Neural cell (in vitro differentiated cells): Measurements from ENCODE around the gene FAM174A. TPM values are rescaled to one million over a fixed set of nuclear protein-coding genes. Genes with fewer than 3 reads are reported as not detected.

Experiments used
- H2AFZ ChIP-seq: fragments of 200-600, 300-800 bp; sonication (generic), shearing (Covaris generic); 2 replicates; pipeline ENCODE4 v1.6.0; 2014; ENCODE audit warnings: low read depth, mild to moderate bottlenecking, antibody characterized with exemption, low read length, moderate library complexity
- H3F3A ChIP-seq: fragments of 200-600 bp; shearing (Covaris generic); 2 replicates; pipeline ENCODE4 v1.6.1; 2016; ENCODE audit warnings: mild to moderate bottlenecking, moderate library complexity, mixed read lengths, antibody characterized with exemption, low read length; ENCODE audit not compliant: insufficient read depth, poor library complexity, severe bottlenecking
- H3K27ac ChIP-seq: fragments of 200-600, 300-800 bp; sonication (generic), shearing (Covaris generic); 2 replicates; pipeline ENCODE4 v1.5.1; 2014; ENCODE audit warnings: mild to moderate bottlenecking, low read length, moderate library complexity
- H3K27me3 ChIP-seq: fragments of 300-800, 200-600 bp; sonication (generic), shearing (Covaris generic); 2 replicates; pipeline ENCODE4 v1.6.0; 2014; ENCODE audit warnings: mild to moderate bottlenecking, low read depth, low read length, moderate library complexity; ENCODE audit not compliant: insufficient read depth
- H3K36me3 ChIP-seq: fragments of 300-800, 200-600 bp; sonication (generic), shearing (Covaris generic); 2 replicates; pipeline ENCODE4 v1.5.1; 2014; ENCODE audit warnings: mild to moderate bottlenecking, antibody characterized with exemption, low read length, moderate library complexity; ENCODE audit not compliant: insufficient read depth
- H3K4me2 ChIP-seq: fragments of 300-800, 200-600 bp; sonication (generic), shearing (Covaris generic); 2 replicates; pipeline ENCODE4 v1.6.0; 2014; ENCODE audit warnings: mild to moderate bottlenecking, low read length
- H3K4me3 ChIP-seq: fragments of 300-800, 200-600 bp; sonication (generic), shearing (Covaris generic); 2 replicates; pipeline ENCODE4 v1.5.1; 2014; ENCODE audit warnings: mild to moderate bottlenecking, low read length, moderate library complexity
- H3K79me2 ChIP-seq: fragments of 200-600 bp; shearing (Covaris generic); replicated peaks from 2 replicates; pipeline ENCODE4 v1.6.0; 2014; ENCODE audit warnings: mild to moderate bottlenecking, low read length, moderate library complexity; ENCODE audit not compliant: insufficient read depth
- H3K9ac ChIP-seq: fragments of 300-800, 200-600 bp; sonication (generic), shearing (Covaris generic); 2 replicates; pipeline ENCODE4 v1.6.1; 2016; ENCODE audit warnings: mild to moderate bottlenecking, low read length, mixed read lengths
- H3K9me2 ChIP-seq: fragments of 200-600 bp; shearing (Covaris generic); 2 replicates; pipeline ENCODE4 v1.6.1; 2016; ENCODE audit warnings: mild to moderate bottlenecking, low read length, mixed read lengths; ENCODE audit not compliant: insufficient read depth
- H3K9me3 ChIP-seq: fragments of 200-600, 300-800 bp; sonication (generic), shearing (Covaris generic); 2 replicates; pipeline ENCODE4 v1.6.1; 2016; ENCODE audit warnings: mild to moderate bottlenecking, mixed run types, low read length, moderate library complexity, mixed read lengths
- H4K20me1 ChIP-seq: fragments of 200-600 bp; shearing (Covaris generic); 2 replicates; pipeline ENCODE4 v1.6.1; 2016; ENCODE audit warnings: mild to moderate bottlenecking, mixed run types; ENCODE audit not compliant: insufficient read depth
- EP300 ChIP-seq: fragments of 450-650 bp; conservative IDR thresholded peaks from 2 replicates; pipeline ENCODE4 v1.6.1; 2014; ENCODE audit warnings: antibody characterized with exemption, mild to moderate bottlenecking, moderate library complexity; ENCODE audit not compliant: poor library complexity, severe bottlenecking
- EZH2 ChIP-seq: fragments of 200-600, 300-800 bp; shearing (Covaris generic), sonication (generic); IDR thresholded peaks from 2 replicates; pipeline ENCODE4 v1.6.1; 2014; ENCODE audit warnings: antibody characterized with exemption, low read length, borderline replicate concordance, mild to moderate bottlenecking; ENCODE audit not compliant: insufficient read depth, poor library complexity, severe bottlenecking
- MXI1 ChIP-seq: fragments of 450-650 bp; conservative IDR thresholded peaks from 2 replicates; pipeline ENCODE4 v1.6.1; 2014; ENCODE audit warnings: antibody characterized with exemption, mild to moderate bottlenecking; ENCODE audit not compliant: poor library complexity, severe bottlenecking
- POLR2AphosphoS5 ChIP-seq: IDR thresholded peaks from 2 replicates; pipeline ENCODE4 v1.6.1; 2012
- RAD21 ChIP-seq: fragments of 450-650 bp; conservative IDR thresholded peaks from 2 replicates; pipeline ENCODE4 v1.6.1; 2014; ENCODE audit warnings: antibody characterized with exemption, mild to moderate bottlenecking, moderate library complexity
- SMC3 ChIP-seq: fragments of 450-650 bp; conservative IDR thresholded peaks from 2 replicates; pipeline ENCODE4 v1.6.1; 2014; ENCODE audit warnings: antibody characterized with exemption, mild to moderate bottlenecking, moderate library complexity; ENCODE audit not compliant: poor library complexity
- TAF1 ChIP-seq: IDR thresholded peaks from 2 replicates; pipeline ENCODE4 v1.6.1; 2012; ENCODE audit warnings: low read depth
- polyA plus RNA-seq: library from polyadenylated mRNA; depleted of rRNA; stranded (reverse); fragments of >200 nt; gene quantifications from 2 replicates; pipeline ENCODE4 v1.2.3, GENCODE V29; 2014
- TF ChIP-seq, protein P1 (sequence below): IDR thresholded peaks from 2 replicates; pipeline ENCODE4 v1.6.1; 2012; ENCODE audit warnings: borderline replicate concordance
- TF ChIP-seq, protein P2 (sequence below): fragments of 450-650 bp; IDR thresholded peaks from 2 replicates; pipeline ENCODE4 v1.5.1; 2014; ENCODE audit warnings: antibody characterized with exemption, mild to moderate bottlenecking, moderate library complexity; ENCODE audit not compliant: poor library complexity, severe bottlenecking

The FAM174A gene
- polyA plus RNA-seq, 1 donor from 2014 or later: 33.9 TPM

DNA sequence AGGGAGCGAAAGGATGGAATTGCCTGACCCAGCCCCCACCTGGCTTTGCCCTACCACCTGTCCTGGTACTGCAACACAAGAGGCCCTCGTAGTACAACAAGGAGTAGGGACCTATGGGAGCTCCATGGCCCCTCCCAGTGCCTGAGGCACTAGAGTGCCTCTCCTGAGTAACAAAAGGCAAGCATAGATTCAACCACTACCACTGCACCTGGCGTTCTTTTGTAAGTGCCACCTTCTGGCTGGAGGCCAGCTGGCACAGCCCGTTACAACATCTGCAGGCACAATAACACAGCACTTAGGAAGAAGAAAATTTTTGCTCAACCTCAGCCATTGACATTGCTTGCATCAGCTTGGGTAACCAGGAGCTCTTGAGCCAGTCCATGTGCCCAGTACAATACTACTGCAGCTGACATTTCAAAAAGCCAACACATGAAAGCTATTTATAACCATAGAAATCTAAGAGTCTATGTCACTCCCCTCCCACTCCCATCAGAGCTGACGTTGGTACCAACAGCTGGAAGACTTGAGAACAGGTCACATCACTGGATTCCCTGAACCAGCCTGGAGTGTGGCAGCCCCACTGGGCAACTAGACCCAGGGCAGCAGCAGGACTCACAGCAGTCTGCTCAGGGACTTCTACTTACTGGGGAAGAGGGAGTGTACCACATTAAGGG, 17.7 kb upstream of the FAM174A start:
- Histone ChIP-seq H3K79me2 (no peaks in the 10 kb centered on the region), H3K4me3 (no peak overlapping the region), H3K27me3 (no peaks in the 10 kb centered on the region), H3K27ac (no peak overlapping the region), H3K9me3 (no peaks in the 10 kb centered on the region), H3K9me2 (no peaks in the 10 kb centered on the region), H2AFZ (no peak overlapping the region), H3K4me2 (no peak overlapping the region), H3K36me3 (no peaks in the 10 kb centered on the region), H3F3A (no peaks in the 10 kb centered on the region), H3K9ac (no peak overlapping the region), H4K20me1 (no peaks in the 10 kb centered on the region)
- TF ChIP-seq, protein P1, sequence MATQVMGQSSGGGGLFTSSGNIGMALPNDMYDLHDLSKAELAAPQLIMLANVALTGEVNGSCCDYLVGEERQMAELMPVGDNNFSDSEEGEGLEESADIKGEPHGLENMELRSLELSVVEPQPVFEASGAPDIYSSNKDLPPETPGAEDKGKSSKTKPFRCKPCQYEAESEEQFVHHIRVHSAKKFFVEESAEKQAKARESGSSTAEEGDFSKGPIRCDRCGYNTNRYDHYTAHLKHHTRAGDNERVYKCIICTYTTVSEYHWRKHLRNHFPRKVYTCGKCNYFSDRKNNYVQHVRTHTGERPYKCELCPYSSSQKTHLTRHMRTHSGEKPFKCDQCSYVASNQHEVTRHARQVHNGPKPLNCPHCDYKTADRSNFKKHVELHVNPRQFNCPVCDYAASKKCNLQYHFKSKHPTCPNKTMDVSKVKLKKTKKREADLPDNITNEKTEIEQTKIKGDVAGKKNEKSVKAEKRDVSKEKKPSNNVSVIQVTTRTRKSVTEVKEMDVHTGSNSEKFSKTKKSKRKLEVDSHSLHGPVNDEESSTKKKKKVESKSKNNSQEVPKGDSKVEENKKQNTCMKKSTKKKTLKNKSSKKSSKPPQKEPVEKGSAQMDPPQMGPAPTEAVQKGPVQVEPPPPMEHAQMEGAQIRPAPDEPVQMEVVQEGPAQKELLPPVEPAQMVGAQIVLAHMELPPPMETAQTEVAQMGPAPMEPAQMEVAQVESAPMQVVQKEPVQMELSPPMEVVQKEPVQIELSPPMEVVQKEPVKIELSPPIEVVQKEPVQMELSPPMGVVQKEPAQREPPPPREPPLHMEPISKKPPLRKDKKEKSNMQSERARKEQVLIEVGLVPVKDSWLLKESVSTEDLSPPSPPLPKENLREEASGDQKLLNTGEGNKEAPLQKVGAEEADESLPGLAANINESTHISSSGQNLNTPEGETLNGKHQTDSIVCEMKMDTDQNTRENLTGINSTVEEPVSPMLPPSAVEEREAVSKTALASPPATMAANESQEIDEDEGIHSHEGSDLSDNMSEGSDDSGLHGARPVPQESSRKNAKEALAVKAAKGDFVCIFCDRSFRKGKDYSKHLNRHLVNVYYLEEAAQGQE: no peak
- TF ChIP-seq, protein P2, sequence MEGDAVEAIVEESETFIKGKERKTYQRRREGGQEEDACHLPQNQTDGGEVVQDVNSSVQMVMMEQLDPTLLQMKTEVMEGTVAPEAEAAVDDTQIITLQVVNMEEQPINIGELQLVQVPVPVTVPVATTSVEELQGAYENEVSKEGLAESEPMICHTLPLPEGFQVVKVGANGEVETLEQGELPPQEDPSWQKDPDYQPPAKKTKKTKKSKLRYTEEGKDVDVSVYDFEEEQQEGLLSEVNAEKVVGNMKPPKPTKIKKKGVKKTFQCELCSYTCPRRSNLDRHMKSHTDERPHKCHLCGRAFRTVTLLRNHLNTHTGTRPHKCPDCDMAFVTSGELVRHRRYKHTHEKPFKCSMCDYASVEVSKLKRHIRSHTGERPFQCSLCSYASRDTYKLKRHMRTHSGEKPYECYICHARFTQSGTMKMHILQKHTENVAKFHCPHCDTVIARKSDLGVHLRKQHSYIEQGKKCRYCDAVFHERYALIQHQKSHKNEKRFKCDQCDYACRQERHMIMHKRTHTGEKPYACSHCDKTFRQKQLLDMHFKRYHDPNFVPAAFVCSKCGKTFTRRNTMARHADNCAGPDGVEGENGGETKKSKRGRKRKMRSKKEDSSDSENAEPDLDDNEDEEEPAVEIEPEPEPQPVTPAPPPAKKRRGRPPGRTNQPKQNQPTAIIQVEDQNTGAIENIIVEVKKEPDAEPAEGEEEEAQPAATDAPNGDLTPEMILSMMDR: no peak
- TF ChIP-seq EP300 (no peak), SMC3 (no peak), RAD21 (no peak), TAF1 (no peak), MXI1 (no peak), POLR2AphosphoS5 (no peak), EZH2 (no peak)

DNA sequence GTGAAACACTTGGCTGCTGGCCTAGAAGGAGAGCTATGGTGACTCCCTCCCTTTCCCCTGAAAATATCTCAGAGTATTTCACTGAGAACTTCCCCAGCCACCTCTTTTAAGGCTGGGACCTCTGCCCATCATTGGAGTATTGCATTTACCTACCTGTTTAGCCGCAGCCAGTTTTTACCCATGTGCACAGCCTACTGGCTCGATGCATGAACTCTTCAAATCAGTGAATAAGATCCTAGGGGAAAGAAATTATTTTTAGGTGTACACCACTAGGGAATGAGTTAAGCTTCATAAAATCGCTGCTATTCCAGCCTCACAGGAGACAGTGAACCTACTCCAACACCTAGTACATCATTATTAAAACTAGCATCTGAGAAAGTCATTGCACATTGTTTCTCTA, 16.8 kb upstream of the FAM174A start:
- Histone ChIP-seq H2AFZ (no peak overlapping the region), H3K27me3 (no peaks in the 10 kb centered on the region), H3K27ac (no peak overlapping the region), H3K9me2 (no peaks in the 10 kb centered on the region), H3K9me3 (no peaks in the 10 kb centered on the region), H3F3A (no peaks in the 10 kb centered on the region), H3K9ac (no peak overlapping the region), H3K4me2 (no peak overlapping the region), H3K4me3 (no peak overlapping the region), H3K36me3 (no peaks in the 10 kb centered on the region), H4K20me1 (no peaks in the 10 kb centered on the region), H3K79me2 (no peaks in the 10 kb centered on the region)
- TF ChIP-seq EZH2: no peak
- TF ChIP-seq, protein P2: no peak
- TF ChIP-seq TAF1: no peak
- no peak for TF ChIP-seq POLR2AphosphoS5
- TF ChIP-seq EP300: no peak
